ENCODE data around the gene HINT1. TPM values are rescaled to one million over a fixed set of nuclear protein-coding genes. Genes with fewer than 3 reads are reported as not detected.

Gene HINT1
- total RNA-seq, 2 donors from 2014 or later, result 174 to 239 TPM

DNA sequence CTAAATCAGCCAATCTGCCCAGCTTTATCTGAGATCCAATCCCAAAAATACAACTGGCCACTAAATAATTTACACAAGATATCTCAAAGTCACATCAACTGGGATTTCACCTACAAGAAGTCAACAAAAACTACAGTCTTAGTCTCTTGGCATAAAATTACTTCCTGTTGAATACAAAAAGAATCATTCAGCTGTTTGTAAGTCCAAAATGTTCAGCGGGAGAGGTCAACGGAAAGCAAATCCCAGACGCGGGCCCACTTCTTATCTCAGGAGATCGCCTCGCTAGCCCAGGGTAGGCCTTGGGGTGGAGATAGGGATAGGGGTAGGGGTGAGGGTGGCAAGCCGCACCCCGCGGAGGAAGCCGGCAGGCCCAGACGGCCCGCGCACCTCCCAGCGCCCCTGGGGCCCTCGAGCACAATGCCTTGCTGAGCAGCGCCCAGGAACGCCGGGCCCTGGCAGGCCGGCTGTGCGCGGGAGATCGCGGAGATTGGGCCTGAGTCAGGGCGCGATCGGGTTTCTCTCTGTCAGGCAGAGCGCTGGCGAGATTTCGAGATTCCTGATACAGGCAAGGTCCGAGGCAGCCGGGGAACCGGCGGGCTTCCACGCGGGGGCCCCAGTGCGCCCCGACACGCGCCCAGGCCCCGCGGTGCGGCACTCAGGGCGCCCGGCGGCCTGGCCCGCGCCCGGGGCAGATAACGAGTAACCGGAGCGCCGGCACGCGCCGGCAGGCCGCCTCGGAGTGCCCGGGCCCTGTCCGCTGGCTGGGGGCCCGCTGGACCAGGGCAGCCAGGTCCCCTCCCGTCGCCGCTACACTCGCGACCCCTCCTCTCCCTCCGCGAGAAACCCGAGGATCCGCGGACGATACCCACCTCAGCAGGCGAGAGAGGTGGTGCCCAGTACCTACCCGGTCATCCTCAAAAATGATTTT is 601 bp downstream of the HINT1 start:
- peaks cover 31% of the 10 kb centered on the region for H3K36me3 ChIP-seq (ENCODE audit: control insufficient read depth, insufficient read depth, low read length)
- peak overlapping the region; percentile 89 for H3K9ac ChIP-seq (ENCODE audit: extremely low read depth, low read length, poor library complexity, severe bottlenecking)
- H3K9me3 Mint-ChIP-seq, result no peaks in the 10 kb centered on the region
- TF ChIP-seq, protein P1, sequence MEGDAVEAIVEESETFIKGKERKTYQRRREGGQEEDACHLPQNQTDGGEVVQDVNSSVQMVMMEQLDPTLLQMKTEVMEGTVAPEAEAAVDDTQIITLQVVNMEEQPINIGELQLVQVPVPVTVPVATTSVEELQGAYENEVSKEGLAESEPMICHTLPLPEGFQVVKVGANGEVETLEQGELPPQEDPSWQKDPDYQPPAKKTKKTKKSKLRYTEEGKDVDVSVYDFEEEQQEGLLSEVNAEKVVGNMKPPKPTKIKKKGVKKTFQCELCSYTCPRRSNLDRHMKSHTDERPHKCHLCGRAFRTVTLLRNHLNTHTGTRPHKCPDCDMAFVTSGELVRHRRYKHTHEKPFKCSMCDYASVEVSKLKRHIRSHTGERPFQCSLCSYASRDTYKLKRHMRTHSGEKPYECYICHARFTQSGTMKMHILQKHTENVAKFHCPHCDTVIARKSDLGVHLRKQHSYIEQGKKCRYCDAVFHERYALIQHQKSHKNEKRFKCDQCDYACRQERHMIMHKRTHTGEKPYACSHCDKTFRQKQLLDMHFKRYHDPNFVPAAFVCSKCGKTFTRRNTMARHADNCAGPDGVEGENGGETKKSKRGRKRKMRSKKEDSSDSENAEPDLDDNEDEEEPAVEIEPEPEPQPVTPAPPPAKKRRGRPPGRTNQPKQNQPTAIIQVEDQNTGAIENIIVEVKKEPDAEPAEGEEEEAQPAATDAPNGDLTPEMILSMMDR (conservative IDR thresholded peaks at IDR 0.05), result no peak
- peaks cover 37% of the 10 kb centered on the region for H3K36me3 Mint-ChIP-seq (ENCODE audit: low read depth)
- peak overlapping the region; percentile 98 for H3K4me3 ChIP-seq (ENCODE audit: low read length)
- H3K27ac ChIP-seq (ENCODE audit: low read depth, low read length), result peak overlapping the region; percentile 75
- WGBS, 2 experiments (ENCODE audit: insufficient coverage in 1 of 2, insufficient read length in 1 of 2), result 0 to 1% methylated on average over 19 to 73 of the region's 73 CpGs
- H3K27me3 ChIP-seq (ENCODE audit: control insufficient read depth, insufficient read depth, low read length, poor library complexity, severe bottlenecking), result no peaks in the 10 kb centered on the region
- peaks cover 13% of the 10 kb centered on the region for H3K4me1 Mint-ChIP-seq
- peak overlapping the region; percentile 96 for H3K4me3 Mint-ChIP-seq
- H3K4me1 ChIP-seq (ENCODE audit: control insufficient read depth, insufficient read depth, low read length), result no peaks in the 10 kb centered on the region
- peak overlapping the region; percentile 98 for H3K27ac Mint-ChIP-seq
- H3K9me3 ChIP-seq (ENCODE audit: control insufficient read depth, low read length), result no peaks in the 10 kb centered on the region
- H3K27me3 Mint-ChIP-seq (ENCODE audit: insufficient read depth), result no peaks in the 10 kb centered on the region
- DNase-seq, result peak; percentile 87

DNA sequence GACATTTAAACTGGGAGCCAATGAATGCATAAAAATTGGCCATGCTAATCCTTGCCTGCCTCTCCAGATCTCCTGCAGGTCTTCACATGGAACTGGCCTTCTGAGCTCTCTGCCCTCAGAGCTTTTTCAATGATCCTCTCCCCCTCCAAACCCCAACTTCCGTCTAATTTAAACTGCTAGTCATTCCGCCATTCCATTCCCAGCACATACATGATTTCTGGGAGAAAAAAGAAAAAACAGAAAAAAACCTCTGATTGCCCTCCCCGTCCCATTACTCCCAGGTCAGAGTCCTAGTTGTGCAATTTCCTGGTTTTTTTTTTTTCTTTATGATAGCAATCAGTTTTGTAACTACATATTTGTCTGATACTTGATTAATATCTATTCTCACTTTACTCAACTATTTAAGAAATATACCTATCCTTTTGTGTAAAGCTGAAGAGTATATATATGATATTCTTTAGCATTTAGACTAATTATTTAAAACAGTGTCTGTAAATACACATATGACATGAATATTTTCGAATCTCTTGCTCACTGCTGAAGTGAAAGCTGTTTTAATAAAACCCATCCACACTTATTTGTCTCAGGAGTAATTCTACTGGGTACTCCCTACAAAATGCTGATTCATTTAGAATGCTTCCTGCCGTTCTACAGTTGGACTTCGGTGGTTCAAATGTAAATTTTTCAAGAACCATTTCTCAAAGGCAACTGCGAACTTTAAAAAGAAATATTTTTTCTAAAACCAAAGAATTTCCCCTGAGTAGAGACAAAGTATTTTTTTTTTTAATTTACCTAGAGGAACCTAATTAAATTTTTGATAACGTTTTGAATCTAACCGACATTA is 1.6 kb downstream of the HINT1 start:
- Mint-ChIP-seq H3K27me3 (ENCODE audit: insufficient read depth) (no peaks in the 10 kb centered on the region), H3K4me1 (peaks cover 13% of the 10 kb centered on the region), H3K36me3 (ENCODE audit: low read depth) (peaks cover 46% of the 10 kb centered on the region), H3K27ac (peak overlapping the region; percentile 96), H3K4me3 (peak overlapping the region; percentile 96), H3K9me3 (no peaks in the 10 kb centered on the region)
- H3K27me3 ChIP-seq (ENCODE audit: control insufficient read depth, insufficient read depth, low read length, poor library complexity, severe bottlenecking), result no peaks in the 10 kb centered on the region
- H3K36me3 ChIP-seq (ENCODE audit: control insufficient read depth, insufficient read depth, low read length), result peaks cover 40% of the 10 kb centered on the region
- no peak for DNase-seq
- peak overlapping the region; percentile 89 for H3K9ac ChIP-seq (ENCODE audit: extremely low read depth, low read length, poor library complexity, severe bottlenecking)
- TF ChIP-seq, protein P1 (conservative IDR thresholded peaks at IDR 0.05), result no peak
- WGBS, 2 experiments (ENCODE audit: insufficient coverage in 1 of 2, insufficient read length in 1 of 2), result 0 to 28% methylated on average over 2 to 7 of the region's 9 CpGs
- no peak overlapping the region for H3K27ac ChIP-seq (ENCODE audit: low read depth, low read length)
- no peaks in the 10 kb centered on the region for H3K9me3 ChIP-seq (ENCODE audit: control insufficient read depth, low read length)
- no peaks in the 10 kb centered on the region for H3K4me1 ChIP-seq (ENCODE audit: control insufficient read depth, insufficient read depth, low read length)
- peak overlapping the region; percentile 98 for H3K4me3 ChIP-seq (ENCODE audit: low read length)

DNA sequence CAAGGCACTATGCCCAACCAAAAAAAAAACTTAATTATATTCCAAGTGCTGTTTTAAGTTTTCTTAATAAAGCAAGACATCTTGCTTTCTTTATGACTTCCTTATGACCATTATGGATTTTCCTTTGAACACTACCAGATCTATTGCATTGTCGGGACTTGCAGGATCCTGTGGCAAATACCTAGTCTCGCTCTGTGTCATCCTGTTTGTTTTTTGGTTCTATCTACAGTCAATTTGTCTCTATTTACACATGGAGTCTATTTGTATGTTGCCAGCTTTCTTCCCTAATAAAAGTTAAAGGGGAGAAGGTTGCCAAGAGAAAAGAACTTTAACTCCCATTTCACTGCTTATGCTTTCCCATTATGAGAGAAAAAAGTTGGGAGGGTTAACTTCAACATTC is 4.9 kb downstream of the HINT1 start:
- Histone ChIP-seq H3K4me3 (ENCODE audit: low read length) (no peak overlapping the region), H3K36me3 (ENCODE audit: control insufficient read depth, insufficient read depth, low read length) (peaks cover 42% of the 10 kb centered on the region), H3K9me3 (ENCODE audit: control insufficient read depth, low read length) (no peaks in the 10 kb centered on the region), H3K4me1 (ENCODE audit: control insufficient read depth, insufficient read depth, low read length) (no peaks in the 10 kb centered on the region), H3K9ac (ENCODE audit: extremely low read depth, low read length, poor library complexity, severe bottlenecking) (no peak overlapping the region), H3K27ac (ENCODE audit: low read depth, low read length) (no peak overlapping the region), H3K27me3 (ENCODE audit: control insufficient read depth, insufficient read depth, low read length, poor library complexity, severe bottlenecking) (no peaks in the 10 kb centered on the region)
- peaks cover 5% of the 10 kb centered on the region for H3K4me1 Mint-ChIP-seq
- H3K4me3 Mint-ChIP-seq, result no peak overlapping the region
- peaks cover 56% of the 10 kb centered on the region for H3K36me3 Mint-ChIP-seq (ENCODE audit: low read depth)
- no peaks in the 10 kb centered on the region for H3K27me3 Mint-ChIP-seq (ENCODE audit: insufficient read depth)
- TF ChIP-seq, protein P1 (conservative IDR thresholded peaks at IDR 0.05), result no peak
- no peaks in the 10 kb centered on the region for H3K9me3 Mint-ChIP-seq
- H3K27ac Mint-ChIP-seq, result no peak overlapping the region
- no peak for DNase-seq
- whole genome bisulfite sequencing, 2 experiments (ENCODE audit: insufficient coverage in 1 of 2, insufficient read length in 1 of 2), result 71 to 83% methylated on average over 2 of the region's 2 CpGs

All from endodermal cell (in vitro differentiated cells).